Measurements from ENCODE around the gene TMEM231.

- no peak for TF ChIP-seq POLR2A (IDR thresholded peaks at IDR 0.05)
- TF ChIP-seq, protein P1, sequence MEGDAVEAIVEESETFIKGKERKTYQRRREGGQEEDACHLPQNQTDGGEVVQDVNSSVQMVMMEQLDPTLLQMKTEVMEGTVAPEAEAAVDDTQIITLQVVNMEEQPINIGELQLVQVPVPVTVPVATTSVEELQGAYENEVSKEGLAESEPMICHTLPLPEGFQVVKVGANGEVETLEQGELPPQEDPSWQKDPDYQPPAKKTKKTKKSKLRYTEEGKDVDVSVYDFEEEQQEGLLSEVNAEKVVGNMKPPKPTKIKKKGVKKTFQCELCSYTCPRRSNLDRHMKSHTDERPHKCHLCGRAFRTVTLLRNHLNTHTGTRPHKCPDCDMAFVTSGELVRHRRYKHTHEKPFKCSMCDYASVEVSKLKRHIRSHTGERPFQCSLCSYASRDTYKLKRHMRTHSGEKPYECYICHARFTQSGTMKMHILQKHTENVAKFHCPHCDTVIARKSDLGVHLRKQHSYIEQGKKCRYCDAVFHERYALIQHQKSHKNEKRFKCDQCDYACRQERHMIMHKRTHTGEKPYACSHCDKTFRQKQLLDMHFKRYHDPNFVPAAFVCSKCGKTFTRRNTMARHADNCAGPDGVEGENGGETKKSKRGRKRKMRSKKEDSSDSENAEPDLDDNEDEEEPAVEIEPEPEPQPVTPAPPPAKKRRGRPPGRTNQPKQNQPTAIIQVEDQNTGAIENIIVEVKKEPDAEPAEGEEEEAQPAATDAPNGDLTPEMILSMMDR (IDR thresholded peaks at IDR 0.05) = no peak
Measured at GRCh38 chr16:75559564-75560372, 3.7 kb upstream of the TMEM231 start.

All from heart left ventricle (tissue), 13 donors.